Measurements from ENCODE around the gene IFT43.
"Not testable (repeated sequence)": the region's sequence is repeated elsewhere in the genome, so short reads cannot be mapped to it uniquely, and the experiment has no call there.

The IFT43 gene

GRCh38 chr14:75980856-75981255 is 4.7 kb upstream of the IFT43 start:
- DNase-seq (ENCODE audit: low spot score), result no peak

DNA sequence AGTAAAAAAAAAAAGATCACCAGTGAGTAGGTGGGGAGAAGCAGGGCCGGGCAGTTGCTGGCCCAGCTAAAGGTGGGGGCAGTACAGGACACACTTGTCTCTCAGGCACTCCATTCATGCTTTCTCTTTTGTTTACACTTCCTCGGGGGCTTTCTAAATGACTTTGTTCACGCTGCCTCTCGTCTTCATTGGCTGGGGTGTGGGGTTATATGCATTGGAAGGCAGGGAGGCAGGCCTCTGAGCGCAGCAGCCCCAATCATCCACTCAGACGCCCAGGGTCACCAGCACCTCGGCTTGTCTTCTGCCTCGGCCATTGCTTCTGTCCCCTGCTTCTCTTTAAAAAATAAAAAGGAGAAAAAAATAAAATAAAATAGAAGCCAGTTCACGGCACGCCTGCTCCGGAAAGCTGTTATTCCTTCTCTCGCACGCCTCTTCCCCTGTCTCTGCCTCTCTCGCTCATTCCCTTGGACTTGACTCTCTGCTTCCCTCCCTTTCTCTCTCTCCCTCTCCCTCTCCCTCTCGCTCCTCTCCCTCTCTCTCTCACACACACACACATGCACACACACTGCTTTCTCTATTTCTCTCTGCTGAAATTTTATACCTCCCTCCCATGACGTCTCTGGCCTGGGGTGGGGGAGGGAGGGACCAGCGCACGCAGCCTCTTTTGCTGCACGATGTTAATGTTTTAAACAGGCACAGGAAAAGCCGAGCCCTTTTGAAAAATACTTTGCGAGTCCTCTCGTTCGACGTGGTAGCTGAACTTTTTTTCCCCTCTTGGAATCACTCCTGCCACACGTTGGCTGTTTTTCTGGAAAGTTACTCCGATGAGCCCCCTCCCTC is 3.9 kb upstream of the IFT43 start, which contains the start of gene TGFB3:
TGFB3 (minus strand) TSS at position 570 of the 840 bp plus-strand sequence. CDS start 1,102 bp downstream, outside the sequence.
- DNase-seq (ENCODE audit: low spot score), result peak; percentile 82

- peak; percentile 83 for DNase-seq (ENCODE audit: low spot score)
These were observed 3.1 kb upstream of the IFT43 start for GRCh38 chr14:75982266-75983018.

- DNase-seq (ENCODE audit: low spot score), result no peak
These were observed 2.6 kb upstream of the IFT43 start for GRCh38 chr14:75983019-75983358.

GRCh38 chr14:75984674-75985073 is 889 bp upstream of the IFT43 start:
- no peak for DNase-seq (ENCODE audit: low spot score)

DNA sequence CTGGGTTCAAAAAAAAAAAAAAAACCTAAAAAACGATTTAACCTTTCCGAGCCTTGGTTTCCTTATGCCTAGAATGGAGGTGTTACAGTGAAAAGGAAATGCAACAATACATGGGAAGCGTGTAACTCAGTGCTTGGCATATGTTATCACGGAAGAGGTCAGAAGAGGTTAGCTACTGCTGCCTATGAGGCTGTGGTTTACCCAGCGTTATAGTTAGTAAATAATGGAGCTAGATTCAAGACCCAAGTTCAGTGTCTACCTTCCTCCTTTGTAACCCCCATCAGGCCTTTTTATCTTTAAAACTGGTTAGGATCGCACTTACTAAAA is 839 bp downstream of the IFT43 start:
- DNase-seq (ENCODE audit: low spot score), result no peak

DNA sequence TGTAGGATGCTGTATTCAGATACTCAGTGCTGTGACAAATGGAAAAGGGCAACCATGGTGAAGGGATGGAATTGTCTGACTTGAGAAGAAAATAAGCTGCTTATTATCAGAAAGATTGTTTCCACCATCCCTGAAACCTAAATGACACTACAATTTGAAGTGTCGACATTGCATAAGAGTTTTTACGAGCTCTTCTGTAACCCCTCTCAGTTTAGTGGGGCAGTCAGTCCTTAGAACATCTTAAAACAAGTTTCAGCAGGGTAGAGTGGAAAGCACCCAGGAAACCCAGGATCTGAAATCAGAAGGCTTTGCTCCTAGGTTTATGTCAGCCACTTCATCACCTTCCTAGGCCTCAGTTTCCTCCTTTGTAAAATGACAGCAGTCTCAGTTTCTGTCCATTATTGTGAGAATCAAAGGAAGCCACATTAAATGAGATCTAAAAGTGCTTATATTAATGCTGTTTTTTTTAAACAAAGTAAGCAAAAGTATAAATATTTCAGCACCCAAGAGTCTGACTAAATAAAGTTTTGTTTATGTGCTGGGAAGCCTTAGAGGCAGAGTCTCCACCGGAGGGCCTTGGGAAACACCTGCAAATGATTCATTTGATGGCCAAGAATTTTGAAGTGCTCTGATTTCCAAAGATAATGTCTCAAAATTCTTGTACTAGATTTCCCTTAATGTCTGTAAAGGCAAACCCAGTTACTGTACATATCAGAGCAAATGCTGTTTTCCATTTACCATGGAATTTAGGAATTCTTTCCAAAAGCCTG is 1.8 kb downstream of the IFT43 start:
- no peak for DNase-seq (ENCODE audit: low spot score)

DNA sequence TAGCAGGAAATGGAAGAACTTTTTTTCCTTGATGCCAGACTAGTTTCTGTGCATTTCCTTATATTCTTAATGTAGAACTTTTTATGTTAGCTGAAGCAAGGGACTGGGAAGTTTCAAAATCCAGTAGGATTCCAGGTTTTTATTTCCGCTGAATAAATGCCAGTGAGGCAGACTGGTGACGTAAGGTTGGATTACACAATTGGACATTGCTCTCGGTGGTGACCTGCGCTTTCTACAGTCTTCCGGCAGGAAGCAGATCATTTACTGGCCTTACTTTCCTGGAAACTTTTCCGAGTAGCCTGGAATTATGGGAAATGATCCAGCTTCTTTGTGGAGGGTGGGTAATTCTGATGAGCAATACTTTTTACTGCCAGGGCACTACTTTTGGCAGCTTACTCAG is 3.6 kb downstream of the IFT43 start:
- DNase-seq (ENCODE audit: low spot score), result peak; percentile 77

DNA sequence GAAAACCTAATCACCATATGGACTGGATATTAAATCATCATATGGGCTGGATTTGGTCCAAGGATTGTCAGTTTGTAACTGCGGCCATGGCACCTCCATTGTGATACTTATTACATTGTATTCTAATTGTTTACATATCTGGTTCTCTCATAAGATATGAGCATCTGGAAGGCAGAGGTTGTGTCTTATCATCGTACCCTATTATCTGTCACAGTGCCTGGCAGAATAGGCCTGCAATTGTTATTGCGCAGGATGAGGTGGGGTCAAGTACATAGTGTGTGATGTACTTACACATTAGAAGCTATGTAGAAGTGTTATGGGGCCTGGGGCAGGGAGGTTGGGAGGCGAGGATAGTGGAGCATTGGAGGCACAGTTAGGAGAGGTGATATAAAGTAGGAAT is 4.7 kb downstream of the IFT43 start:
- no peak for DNase-seq (ENCODE audit: low spot score)

GRCh38 chr14:75991753-75992152 is 6.2 kb downstream of the IFT43 start:
- DNase-seq (ENCODE audit: low spot score), result no peak

- DNase-seq (ENCODE audit: low spot score), result peak; percentile 57
These were observed 8.0 kb downstream of the IFT43 start for GRCh38 chr14:75993567-75994041.

DNA sequence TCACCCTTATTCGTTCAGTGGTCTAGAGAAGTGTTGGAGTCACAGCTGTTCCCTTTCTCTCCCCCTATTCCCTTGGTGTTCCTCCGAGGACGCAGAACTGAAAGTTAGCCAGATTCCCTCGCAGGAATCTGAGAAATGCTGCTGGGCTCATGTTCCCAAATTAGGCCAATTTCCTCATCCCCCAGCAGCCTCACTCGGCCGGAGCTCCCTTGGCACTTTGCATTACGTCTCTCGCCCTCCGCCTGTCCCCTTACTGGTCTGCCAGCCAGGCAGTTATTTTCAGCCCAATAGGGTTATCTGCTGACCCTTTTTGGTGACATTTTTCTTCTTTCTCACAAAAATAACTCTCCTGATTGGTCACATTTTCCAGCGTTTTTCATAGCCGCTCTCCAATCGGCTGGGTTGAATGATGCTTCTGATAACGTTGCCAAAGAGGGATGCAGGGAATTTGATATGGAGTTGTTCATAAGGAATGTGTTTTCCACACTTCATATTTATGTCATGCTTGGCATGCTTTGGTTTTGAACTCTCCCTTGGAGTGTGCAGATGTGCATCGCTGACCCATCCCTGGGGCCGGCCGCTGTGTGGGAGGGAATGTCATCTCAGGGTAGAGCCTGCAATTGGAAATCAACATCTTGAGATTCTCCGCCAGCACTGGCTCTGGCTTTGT is 9.9 kb downstream of the IFT43 start:
- DNase-seq (ENCODE audit: low spot score), result no peak

GRCh38 chr14:75996488-75996887 is 10.9 kb downstream of the IFT43 start:
- DNase-seq (ENCODE audit: low spot score), result no peak

- DNase-seq (ENCODE audit: low spot score), result no peak
These were observed 14.1 kb downstream of the IFT43 start for GRCh38 chr14:75999511-76000190.

DNA sequence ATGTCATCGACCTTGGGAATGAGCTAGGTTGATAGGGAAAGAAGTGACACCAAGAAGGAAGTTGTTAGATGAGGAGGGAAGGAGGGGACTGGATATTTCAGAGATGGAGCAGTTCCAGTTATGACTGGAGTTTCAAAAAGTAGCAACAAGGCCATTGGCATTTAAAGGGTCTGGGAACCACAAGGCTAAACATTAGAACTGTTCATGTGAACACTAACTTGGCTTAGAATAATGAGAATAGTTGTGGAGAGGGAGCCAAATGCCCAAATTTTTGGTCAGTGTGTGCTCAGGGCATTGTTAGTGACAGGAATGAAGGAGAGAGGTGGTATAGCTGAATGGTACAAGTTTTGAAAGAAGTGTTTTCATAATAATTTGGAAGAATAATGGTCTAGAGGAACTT is 16.8 kb downstream of the IFT43 start:
- DNase-seq (ENCODE audit: low spot score), result no peak

DNA sequence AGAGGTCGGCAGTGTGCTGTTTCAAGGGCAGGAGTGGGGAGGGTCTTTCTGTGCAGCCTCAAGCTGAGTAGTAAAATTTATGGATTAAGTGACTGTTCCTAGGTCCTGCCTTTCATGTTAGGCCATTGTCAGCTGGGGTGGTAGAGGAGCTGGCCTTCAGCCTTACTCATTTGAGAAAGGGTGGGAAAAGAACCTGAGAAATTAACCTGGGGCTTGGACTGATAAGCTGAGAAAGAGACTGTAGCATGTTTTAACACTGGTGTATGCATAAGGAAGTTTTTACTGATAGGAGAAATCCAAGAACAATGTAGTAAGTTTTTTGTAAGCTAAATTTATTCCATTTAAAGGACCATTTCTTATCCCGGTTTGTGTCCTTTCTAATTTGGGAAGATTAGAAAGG is 20.7 kb downstream of the IFT43 start:
- no peak for DNase-seq (ENCODE audit: low spot score)

- DNase-seq (ENCODE audit: low spot score), result no peak
These were observed 21.8 kb downstream of the IFT43 start for GRCh38 chr14:76007379-76007778.

DNA sequence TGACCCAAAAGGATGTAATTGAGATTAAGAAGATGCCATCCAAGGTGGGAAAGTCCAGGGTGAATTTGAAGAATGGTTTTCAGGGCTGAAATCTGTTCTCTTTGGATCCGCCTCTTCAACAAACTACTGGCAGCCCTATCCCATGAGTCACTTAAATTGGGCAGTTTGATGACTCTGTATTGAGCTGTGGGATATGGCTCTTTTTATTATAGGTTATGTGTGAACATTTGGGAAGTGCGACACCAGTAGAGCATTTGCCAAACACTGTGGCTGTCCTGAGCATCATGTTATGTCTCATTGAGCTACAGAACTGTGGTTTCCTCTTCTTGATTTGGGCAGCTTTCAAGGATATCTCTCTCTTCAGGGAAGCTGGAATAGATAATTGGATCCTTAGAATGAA is 22.3 kb downstream of the IFT43 start:
- no peak for DNase-seq (ENCODE audit: low spot score)

GRCh38 chr14:76009627-76010026 is 24.1 kb downstream of the IFT43 start:
- not testable (repeated sequence) for DNase-seq (ENCODE audit: low spot score)

- no peak for DNase-seq (ENCODE audit: low spot score)
These were observed 26.4 kb downstream of the IFT43 start for GRCh38 chr14:76011930-76012329.

- no peak for DNase-seq (ENCODE audit: low spot score)
These were observed 26.8 kb downstream of the IFT43 start for GRCh38 chr14:76012354-76012753.
